ENCODE results near the gene PBRM1. TPM values are rescaled to one million over a fixed set of nuclear protein-coding genes. Genes with fewer than 3 reads are reported as not detected.

PBRM1 gene
- total RNA-seq, 1 experiment from 2014 or later, result 74.2 TPM

GRCh38 chr3:52551118-52551517 is 134.6 kb downstream of the PBRM1 start:
- Histone ChIP-seq H3T11ph (ENCODE audit: low read length) (no peak overlapping the region), H2BK120ac (ENCODE audit: low read depth, low read length, poor library complexity, severe bottlenecking) (no peak overlapping the region), H4K5ac (ENCODE audit: insufficient read length, low read depth, low read length) (no peak overlapping the region), H2BK15ac (ENCODE audit: low read depth, low read length) (no peak overlapping the region), H3K14ac (ENCODE audit: insufficient read depth, low read length) (no peak overlapping the region), H3K9ac (ENCODE audit: extremely low read depth, insufficient read length, low read length) (no peak overlapping the region), H3K18ac (ENCODE audit: insufficient read length, low read depth, low read length) (no peak overlapping the region), H3K27ac (ENCODE audit: insufficient read length, low read depth, low read length) (no peak overlapping the region), H2AK5ac (ENCODE audit: insufficient read length, low read length) (no peak overlapping the region), H2BK5ac (ENCODE audit: insufficient read length, low read length) (no peak overlapping the region), H3K23me2 (ENCODE audit: insufficient read length, low read depth, low read length, poor library complexity, severe bottlenecking) (no peaks in the 10 kb centered on the region), H3K4ac (ENCODE audit: low read depth, low read length) (no peak overlapping the region), H3K4me2 (ENCODE audit: insufficient read depth, insufficient read length, low read length) (no peak overlapping the region), H4K91ac (ENCODE audit: insufficient read length, low read depth, low read length) (no peak overlapping the region), H4K20me1 (ENCODE audit: control insufficient read depth, insufficient read depth, insufficient read length) (no peaks in the 10 kb centered on the region), H3K79me2 (ENCODE audit: insufficient read depth, low read length) (no peaks in the 10 kb centered on the region), H2AFZ (ENCODE audit: low read length) (no peak overlapping the region), H3K23ac (ENCODE audit: insufficient read length, low read depth, low read length) (no peak overlapping the region), H3K4me1 (ENCODE audit: insufficient read depth, low read length) (no peaks in the 10 kb centered on the region), H2BK12ac (ENCODE audit: insufficient read length, low read depth, low read length) (no peak overlapping the region), H3K79me1 (ENCODE audit: insufficient read depth, low read depth, low read length, poor library complexity, severe bottlenecking) (no peaks in the 10 kb centered on the region), H3K27me3 (ENCODE audit: insufficient read depth, low read length) (no peaks in the 10 kb centered on the region), H2BK20ac (ENCODE audit: low read depth, low read length, poor library complexity, severe bottlenecking) (no peak overlapping the region), H3K9me3 (ENCODE audit: control insufficient read depth, low read depth, low read length) (no peaks in the 10 kb centered on the region), H4K8ac (replicated peaks; ENCODE audit: insufficient read length, low read depth, low read length) (no peak overlapping the region), H3K56ac (ENCODE audit: insufficient read length, low read depth, low read length) (no peak overlapping the region)
- Mint-ChIP-seq H3K27me3 (ENCODE audit: low read depth) (no peaks in the 10 kb centered on the region), H3K27ac (no peak overlapping the region), H3K4me3 (no peak overlapping the region), H3K4me1 (peaks cover 0 to under 1% of the 10 kb centered on the region in 2 experiments; a peak in 1 of 4 replicates), H3K9me3 (no peaks in the 10 kb centered on the region), H3K36me3 (ENCODE audit: insufficient read depth in 1 of 3, low read depth in 3 of 3) (peaks cover 9 to 55% (median 24%) of the 10 kb centered on the region in 3 experiments; a peak in 6 of 7 replicates)
- TF ChIP-seq, protein P1, sequence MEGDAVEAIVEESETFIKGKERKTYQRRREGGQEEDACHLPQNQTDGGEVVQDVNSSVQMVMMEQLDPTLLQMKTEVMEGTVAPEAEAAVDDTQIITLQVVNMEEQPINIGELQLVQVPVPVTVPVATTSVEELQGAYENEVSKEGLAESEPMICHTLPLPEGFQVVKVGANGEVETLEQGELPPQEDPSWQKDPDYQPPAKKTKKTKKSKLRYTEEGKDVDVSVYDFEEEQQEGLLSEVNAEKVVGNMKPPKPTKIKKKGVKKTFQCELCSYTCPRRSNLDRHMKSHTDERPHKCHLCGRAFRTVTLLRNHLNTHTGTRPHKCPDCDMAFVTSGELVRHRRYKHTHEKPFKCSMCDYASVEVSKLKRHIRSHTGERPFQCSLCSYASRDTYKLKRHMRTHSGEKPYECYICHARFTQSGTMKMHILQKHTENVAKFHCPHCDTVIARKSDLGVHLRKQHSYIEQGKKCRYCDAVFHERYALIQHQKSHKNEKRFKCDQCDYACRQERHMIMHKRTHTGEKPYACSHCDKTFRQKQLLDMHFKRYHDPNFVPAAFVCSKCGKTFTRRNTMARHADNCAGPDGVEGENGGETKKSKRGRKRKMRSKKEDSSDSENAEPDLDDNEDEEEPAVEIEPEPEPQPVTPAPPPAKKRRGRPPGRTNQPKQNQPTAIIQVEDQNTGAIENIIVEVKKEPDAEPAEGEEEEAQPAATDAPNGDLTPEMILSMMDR (conservative IDR thresholded peaks at IDR 0.05), result no peak
- no peak for DNase-seq

Data from H9 (cell line).